HG03565 (cell line): ENCODE results near the gene CELSR3.

Source experiments
- ATAC-seq: cut with Tn5 transposase; IDR thresholded peaks from one replicate; pipeline ENCODE4 v1.9.1; 2021; ENCODE audit warnings: mild to moderate bottlenecking, moderate library complexity; ENCODE audit not compliant: unreplicated experiment

CELSR3 gene

DNA sequence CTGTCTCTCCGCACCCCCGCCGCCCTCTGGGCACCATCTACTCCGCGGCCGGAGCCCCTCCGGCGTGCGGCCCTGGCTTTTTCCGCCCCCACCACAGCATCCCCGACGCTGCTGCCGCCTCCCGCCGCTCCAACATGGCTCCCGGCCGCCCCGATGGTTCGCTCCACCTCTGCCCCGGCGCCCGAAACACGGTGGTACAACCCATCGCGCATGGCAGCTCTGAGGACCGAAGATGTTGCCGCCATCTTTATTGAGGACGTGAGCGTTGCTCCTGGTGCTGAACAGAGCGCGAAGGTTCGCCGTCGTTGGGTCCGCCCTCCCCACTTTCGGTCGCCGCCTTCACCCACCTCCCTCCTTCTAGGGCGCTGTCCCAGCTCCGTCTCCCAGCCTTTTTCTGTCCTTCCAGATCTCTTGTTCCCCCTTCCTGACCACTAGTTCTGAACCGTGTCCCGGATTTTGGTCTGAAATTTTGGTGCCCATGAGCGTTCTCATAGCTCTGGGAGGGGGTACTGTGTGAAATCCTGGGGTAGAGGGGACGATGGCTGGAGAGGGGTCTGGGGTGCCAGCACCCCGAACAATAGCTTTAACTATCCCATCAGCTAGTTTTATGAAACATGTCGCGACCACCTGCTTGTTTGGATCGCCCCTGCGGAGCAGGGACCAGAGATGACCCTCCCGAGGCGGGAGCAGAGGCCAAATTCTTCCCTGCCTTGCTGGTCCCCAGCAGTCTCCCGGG, at the start of gene CELSR3:
Gene CELSR3 (minus strand): TSS at position 134 of the 736 bp plus-strand sequence. CDS start 252 bp downstream, outside the sequence.
- no peak for ATAC-seq

GRCh38 chr3:48711727-48712126, 49.0 kb upstream of the CELSR3 start:
- ATAC-seq: no peak

DNA sequence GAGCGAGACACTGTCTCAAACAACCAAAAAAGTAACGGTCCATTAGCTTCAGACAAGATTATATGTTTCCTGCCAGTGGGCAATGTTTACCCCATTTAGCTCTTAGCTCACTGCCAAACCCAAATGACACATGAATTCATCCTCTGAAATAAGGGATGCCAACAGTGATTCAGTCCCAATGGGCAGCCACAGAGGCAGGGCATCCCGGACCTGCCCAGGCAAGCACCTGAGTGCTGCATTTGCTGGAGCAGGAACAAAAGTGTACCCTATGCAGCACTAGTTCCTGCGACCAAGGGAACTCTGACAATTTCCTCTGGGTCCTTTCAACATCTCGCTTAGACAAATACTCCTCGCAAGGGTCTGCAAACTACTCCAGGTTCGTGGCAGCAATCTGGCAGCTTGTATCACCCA, 46.4 kb upstream of the CELSR3 start:
- ATAC-seq: no peak

- ATAC-seq: no peak
These were observed 45.8 kb upstream of the CELSR3 start for GRCh38 chr3:48708481-48708889.

DNA sequence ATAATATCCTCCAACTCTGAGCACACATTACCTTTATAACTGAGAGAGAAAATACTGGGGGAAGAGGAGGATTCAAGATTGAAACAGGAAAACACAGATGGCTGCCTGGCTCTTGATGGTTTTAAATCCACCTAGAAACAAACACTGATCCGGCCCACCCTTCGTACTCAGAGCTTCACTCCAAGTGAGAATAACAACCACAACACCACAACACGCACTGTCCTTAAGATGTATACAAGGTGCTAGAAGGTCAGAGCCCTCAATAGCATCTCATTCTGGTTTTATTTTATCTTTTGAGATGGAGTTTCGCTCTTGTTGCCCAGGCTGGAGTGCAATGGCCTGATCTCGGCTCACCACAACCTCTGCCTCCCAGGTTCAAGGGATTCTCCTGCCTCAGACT, 44.5 kb upstream of the CELSR3 start:
- no peak for ATAC-seq

- no peak for ATAC-seq
These were observed 39.7 kb upstream of the CELSR3 start for GRCh38 chr3:48702320-48702920.

- ATAC-seq: no peak
These were observed 38.2 kb upstream of the CELSR3 start for GRCh38 chr3:48700731-48701405.

GRCh38 chr3:48698891-48699290, 36.2 kb upstream of the CELSR3 start:
- ATAC-seq: no peak

DNA sequence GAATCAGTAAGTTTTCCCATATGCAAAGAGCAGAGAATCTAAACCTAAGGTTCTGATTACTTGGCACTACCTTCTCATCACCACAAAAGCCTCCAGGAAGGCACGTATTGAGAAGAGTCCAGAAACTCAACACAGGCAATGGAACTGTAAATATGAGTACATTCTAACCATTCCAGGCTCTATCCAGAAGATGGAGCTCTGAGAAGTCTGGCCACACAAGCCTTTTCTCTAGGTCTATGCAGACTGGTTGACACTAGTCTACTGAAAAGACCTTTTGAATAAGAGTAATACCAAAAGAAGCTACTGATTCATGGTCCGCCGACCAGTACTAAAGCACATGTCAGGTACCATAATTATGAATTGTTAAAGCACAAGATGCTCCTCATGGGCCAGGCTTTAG, 35.3 kb upstream of the CELSR3 start:
- ATAC-seq: no peak

DNA sequence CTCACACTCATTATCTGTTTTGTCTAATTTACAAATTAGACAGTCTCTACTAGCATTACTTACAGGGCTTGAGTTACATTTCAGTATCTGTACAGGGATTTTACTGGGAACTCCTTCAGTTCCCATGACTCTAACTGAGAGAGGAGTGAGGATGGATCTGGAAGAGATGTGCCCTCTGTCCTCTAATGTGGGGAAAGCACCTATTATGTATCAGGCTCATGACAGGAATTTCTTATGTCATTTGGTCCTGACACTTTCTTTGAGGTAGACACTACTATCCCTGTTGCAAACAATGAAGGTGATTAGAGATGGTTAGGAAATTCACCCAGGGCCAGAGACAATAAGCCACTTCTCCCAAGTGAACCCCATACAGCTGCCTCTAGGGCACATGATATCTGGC, 33.9 kb upstream of the CELSR3 start:
- no peak for ATAC-seq

GRCh38 chr3:48696156-48696555, 33.5 kb upstream of the CELSR3 start:
- no peak for ATAC-seq

GRCh38 chr3:48695393-48695753, 32.7 kb upstream of the CELSR3 start:
- ATAC-seq: no peak

GRCh38 chr3:48694610-48695392, 32.1 kb upstream of the CELSR3 start:
- no peak for ATAC-seq

DNA sequence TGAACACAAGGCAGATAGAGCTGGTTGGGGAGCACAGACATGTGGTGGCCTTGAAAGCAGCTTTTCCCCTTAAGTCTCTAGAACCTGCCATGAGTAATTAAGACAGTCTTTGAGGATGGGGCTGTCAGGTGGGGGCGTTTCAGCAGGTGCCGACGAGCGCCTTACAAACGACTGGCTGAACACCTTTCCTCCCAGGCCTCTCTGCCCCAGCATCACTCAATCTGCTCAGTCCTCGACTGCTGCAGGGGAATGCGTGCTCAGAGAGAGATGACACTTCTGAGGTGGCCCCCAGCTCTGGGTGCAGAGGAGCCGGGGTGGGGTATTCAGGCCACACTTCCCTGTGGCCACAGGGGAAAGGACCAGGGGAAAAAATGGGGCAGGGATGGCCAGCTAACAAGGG, 31.1 kb upstream of the CELSR3 start:
- no peak for ATAC-seq

DNA sequence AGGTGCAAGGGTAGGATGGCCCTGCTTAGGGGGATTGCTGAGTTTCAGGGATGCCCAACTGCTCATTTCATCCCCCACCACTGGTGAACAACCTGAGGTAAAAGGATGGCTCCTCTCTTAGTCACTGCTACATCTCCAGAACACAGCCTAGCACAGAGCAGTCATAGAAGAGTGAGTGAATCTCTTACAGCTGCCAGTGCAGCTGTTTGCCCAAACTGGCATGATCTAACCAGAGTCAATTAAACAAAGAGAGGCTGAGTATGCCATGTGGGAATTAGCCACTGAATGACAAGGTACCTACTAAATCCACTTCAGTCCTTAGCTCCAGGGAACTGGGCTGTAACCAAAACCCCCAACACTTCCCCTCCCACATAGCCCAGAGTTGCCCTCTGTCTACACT, 29.9 kb upstream of the CELSR3 start:
- ATAC-seq: no peak

DNA sequence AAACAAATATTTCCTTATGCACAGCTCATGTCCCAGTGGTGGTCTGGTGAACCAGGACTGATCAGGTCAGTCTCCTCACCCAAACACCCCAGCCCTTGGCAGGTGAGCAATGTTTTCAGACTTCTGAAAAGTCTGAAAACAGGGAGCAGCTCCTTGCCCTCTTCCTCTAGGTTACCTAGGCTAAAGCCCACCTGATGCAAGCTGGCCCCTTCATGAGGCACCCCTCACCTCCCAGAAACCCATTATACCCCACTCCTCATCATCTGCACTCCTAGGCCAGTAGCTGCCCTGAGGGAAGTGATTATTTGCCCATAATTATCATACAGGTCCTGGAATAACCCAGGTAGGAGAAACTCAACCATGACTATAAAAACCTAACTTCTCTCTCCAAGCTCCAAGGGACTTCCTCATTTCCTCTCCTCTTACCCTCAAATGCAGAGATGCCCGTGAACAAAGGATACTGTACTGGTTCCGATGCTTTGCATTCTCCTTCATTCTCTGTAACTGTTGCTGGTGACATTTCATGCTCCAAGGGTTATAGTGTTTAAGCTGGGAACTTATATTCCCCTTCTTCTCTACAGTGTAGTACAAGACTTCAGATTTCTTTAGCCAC, 28.3 kb upstream of the CELSR3 start:
- no peak for ATAC-seq

- ATAC-seq: no peak
These were observed 26.7 kb upstream of the CELSR3 start for GRCh38 chr3:48689384-48689783.

DNA sequence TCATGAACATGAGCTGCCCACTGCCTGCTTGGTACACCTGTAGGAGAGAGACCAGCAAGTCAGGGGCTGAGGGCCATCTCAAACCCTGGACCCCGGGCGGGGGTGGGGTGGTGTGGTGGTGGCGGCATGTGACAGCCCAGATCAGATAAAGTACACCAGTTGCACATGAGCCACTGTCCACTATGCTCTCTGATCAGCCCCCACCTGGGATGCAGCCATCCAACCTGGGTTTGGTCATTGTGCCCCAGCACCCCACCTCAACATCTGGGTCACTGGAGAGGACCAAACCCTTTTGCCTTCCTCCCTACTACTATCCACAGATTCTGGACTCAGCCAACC, 26.0 kb upstream of the CELSR3 start:
- no peak for ATAC-seq

GRCh38 chr3:48688032-48688736, 25.5 kb upstream of the CELSR3 start:
- no peak for ATAC-seq

DNA sequence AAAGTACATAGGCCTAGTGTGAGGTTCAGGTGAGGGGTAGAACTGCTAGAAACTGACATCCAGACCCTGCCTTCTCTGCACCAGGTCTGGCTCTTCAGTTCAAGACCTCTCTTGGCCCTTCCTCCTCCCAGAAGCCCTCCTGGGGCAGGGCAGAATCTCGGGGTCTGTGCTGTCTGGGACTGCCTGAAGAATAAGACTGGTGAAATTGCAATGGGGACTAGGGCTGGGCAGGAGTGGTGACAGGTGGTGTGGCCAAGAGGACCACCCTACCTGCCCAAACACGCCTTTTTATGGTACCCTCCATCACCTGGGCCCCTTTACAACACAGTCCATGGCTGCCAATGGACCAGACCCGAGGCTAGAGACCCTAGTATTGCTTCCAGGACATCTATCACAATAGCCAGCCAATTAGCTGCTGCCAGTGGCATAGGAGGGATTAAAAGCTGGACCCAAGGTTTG, 24.6 kb upstream of the CELSR3 start:
- no peak for ATAC-seq
